K562 (cell line): Measurements from ENCODE around the gene KIR3DL2. TPM values are rescaled to one million over a fixed set of nuclear protein-coding genes. Genes with fewer than 3 reads are reported as not detected.

ENCODE experiments used
- ATAC-seq: fragments of 200-7000 bp; cut with Tn5 transposase; 3 replicates; pipeline ENCODE4 v1.9.1; 2020; ENCODE audit warnings: moderate library complexity
- BruUV-seq: library from RNA; stranded (reverse); fragments of 400-500 nt; replicated peaks from 2 replicates; lab custom pipeline; 2021; lab: Mats Ljungman, UMichigan
- CTCF ChIA-PET: fragments of 300-600 bp; formaldehyde crosslinking; extraction: SDS; loops from one replicate; lab custom pipeline; 2021; ENCODE audit warnings: low intra/inter-chr PET ratio; lab: Yijun Ruan, JAX
- POLR2A ChIA-PET: fragments of 300-600, 350-650 bp; sonication (Branson Sonifier 250); formaldehyde crosslinking; extraction: SDS; loops from one replicate; lab custom pipeline; 2021; ENCODE audit warnings: antibody characterized with exemption, inconsistent platforms; lab: Yijun Ruan, JAX
- DNase-seq, 4 experiments: peaks; one replicate each; pipeline versions ENCODE4 v3.0.0 to v3.0.0-alpha.2; 2011 to 2018; ENCODE audit warnings: low spot score in 3 of 4, mixed read lengths in 3 of 4; ENCODE audit errors: extremely low read depth in 1 of 4
- FAIRE-seq: peaks from 2 replicates; lab custom pipeline; 2011; peaks lifted over from hg19 to GRCh38; lab: Jason Lieb, UNC
- H2AFZ ChIP-seq: 2 replicates; pipeline ENCODE4 v1.6.0; 2011; ENCODE audit warnings: low read depth, low read length, control low read depth, inconsistent platforms
- H3K27ac ChIP-seq: fragments of 200-600 bp; 3 replicates; pipeline ENCODE4 v1.8.0; 2011; ENCODE audit warnings: low read depth, mild to moderate bottlenecking, control low read depth, inconsistent platforms, low read length, moderate library complexity, mixed read lengths; ENCODE audit errors: extremely low read depth
- H3K27me3 ChIP-seq, 2 experiments: fragments of 300-600 bp in 1 of 2; 2 replicates in 1 of 2; 3 replicates in 1 of 2; pipeline versions ENCODE4 v1.6.0 to v1.8.0; 2011; ENCODE audit warnings: inconsistent platforms in 2 of 2, low read length in 2 of 2, mild to moderate bottlenecking in 1 of 2, mixed read lengths in 1 of 2, moderate library complexity in 1 of 2; ENCODE audit not compliant: control insufficient read depth in 2 of 2, insufficient read depth in 2 of 2
- H3K36me3 ChIP-seq: fragments of 300-600 bp; 3 replicates; pipeline ENCODE4 v1.8.0; 2011; ENCODE audit warnings: mild to moderate bottlenecking, low read length, inconsistent platforms; ENCODE audit not compliant: control insufficient read depth, insufficient read depth
- H3K4me1 ChIP-seq, 2 experiments: fragments of 200-600 bp in 1 of 2; replicated peaks in 1 of 2; 2 replicates in 1 of 2; 3 replicates in 1 of 2; pipeline versions ENCODE4 v1.5.1 to v1.8.0; 2011; ENCODE audit warnings: inconsistent platforms in 2 of 2, low read length in 2 of 2, mild to moderate bottlenecking in 1 of 2, mixed read lengths in 1 of 2, moderate library complexity in 1 of 2; ENCODE audit not compliant: control insufficient read depth in 2 of 2, insufficient read depth in 2 of 2
- H3K4me2 ChIP-seq: 2 replicates; pipeline ENCODE4 v1.6.1; 2011; ENCODE audit warnings: low read length, control low read depth, inconsistent platforms, mixed read lengths; ENCODE audit not compliant: insufficient read depth
- H3K4me3 ChIP-seq: fragments of 200-600 bp; sonication (generic), shearing (Covaris generic); 2 replicates; pipeline ENCODE4 v1.5.1; 2016; ENCODE audit warnings: control low read depth, inconsistent platforms
- H3K79me2 ChIP-seq: fragments of 200-600 bp; 3 replicates; pipeline ENCODE4 v1.8.0; 2011; ENCODE audit warnings: low read length, inconsistent platforms; ENCODE audit not compliant: control insufficient read depth, insufficient read depth
- H3K9ac ChIP-seq, 2 experiments: 2 replicates each; pipeline versions ENCODE4 v1.6.0 to v1.6.1; 2011; ENCODE audit warnings: low read depth in 2 of 2, low read length in 2 of 2, control low read depth in 1 of 2, inconsistent platforms in 1 of 2, mild to moderate bottlenecking in 1 of 2, mixed read lengths in 1 of 2; ENCODE audit not compliant: insufficient read depth in 1 of 2
- H3K9me1 ChIP-seq: one replicate; pipeline ENCODE4 v1.6.0; 2011; ENCODE audit warnings: inconsistent platforms, mild to moderate bottlenecking, low read length, moderate library complexity; ENCODE audit not compliant: control insufficient read depth, insufficient read depth
- H3K9me3 ChIP-seq: replicated peaks from 2 replicates; pipeline ENCODE4 v1.5.1; 2011; ENCODE audit warnings: low read depth, low read length, inconsistent platforms; ENCODE audit not compliant: control insufficient read depth, insufficient read depth
- H4K20me1 ChIP-seq: replicated peaks from 2 replicates; pipeline ENCODE4 v1.6.1; 2011; ENCODE audit warnings: low read length, inconsistent platforms, mixed read lengths; ENCODE audit not compliant: control insufficient read depth, insufficient read depth
- ZNF311 ChIP-seq: fragments of 250-450 bp; sonication (Bioruptor Pico); IDR thresholded peaks from 2 replicates; pipeline ENCODE4 v1.4.0; 2020; ENCODE audit warnings: mild to moderate bottlenecking, moderate library complexity
- WGBS: fragments of 100-300 bp; shearing (Covaris generic); methylation state at CpG from one replicate; pipeline ENCODE4 v1.1.6; 2016; ENCODE audit warnings: low coverage, mixed read lengths; ENCODE audit not compliant: insufficient coverage; ENCODE audit errors: missing lambda C conversion rate; 5-methylcytosine and 5-hydroxymethylcytosine counted together
- in situ Hi-C: fragments of 300-500 bp; cut with MboI; formaldehyde crosslinking; loops from 4 replicates; pipeline ENCODE4 v1.15.0; 2018; ENCODE audit warnings: inconsistent platforms, mixed read lengths
- intact Hi-C: fragments of 100-400 bp; cut with micrococcal nuclease; formaldehyde crosslinking; loops from 2 replicates; pipeline ENCODE4 v1.14.2; 2022
- polyA plus RNA-seq, 8 experiments: library from polyadenylated mRNA; depleted of rRNA in 4 of 8; stranded (reverse) in 5 of 8; unstranded in 3 of 8; fragments of >200 nt; fragmentation: Nextera tagmentation in 2 of 8; fragmentation: Illumina TruSeq in 1 of 8; extraction: Ambion mirVana in 2 of 8; extraction: Trizol in 1 of 8; gene quantifications; 2 replicates each; pipeline versions ENCODE4 v1.2.1 to v1.2.3, GENCODE V29; 2011 to 2014; ENCODE audit warnings: inconsistent platforms in 1 of 8, missing spikeins in 1 of 8
- total RNA-seq, 7 experiments: library from RNA; depleted of rRNA in 6 of 7; stranded (reverse); fragments of >200 nt in 6 of 7; fragmentation: Illumina TruSeq in 2 of 7; extraction: Trizol in 2 of 7; gene quantifications; 2 replicates each; pipeline versions ENCODE4 v1.2.1 to v1.2.3, GENCODE V29; 2011 to 2021; ENCODE audit warnings: low replicate concordance in 1 of 7
- TF ChIP-seq, protein P1 (sequence below): fragments of 450-650 bp; IDR thresholded peaks from 2 replicates; pipeline ENCODE4 v1.6.1; 2018; ENCODE audit not compliant: partially characterized antibody

The KIR3DL2 gene
- total and polyA plus RNA-seq, 9 of the 15 experiments (the other 6 are each of a cell fraction or from before 2014, with no cell fraction given) = not detected

DNA sequence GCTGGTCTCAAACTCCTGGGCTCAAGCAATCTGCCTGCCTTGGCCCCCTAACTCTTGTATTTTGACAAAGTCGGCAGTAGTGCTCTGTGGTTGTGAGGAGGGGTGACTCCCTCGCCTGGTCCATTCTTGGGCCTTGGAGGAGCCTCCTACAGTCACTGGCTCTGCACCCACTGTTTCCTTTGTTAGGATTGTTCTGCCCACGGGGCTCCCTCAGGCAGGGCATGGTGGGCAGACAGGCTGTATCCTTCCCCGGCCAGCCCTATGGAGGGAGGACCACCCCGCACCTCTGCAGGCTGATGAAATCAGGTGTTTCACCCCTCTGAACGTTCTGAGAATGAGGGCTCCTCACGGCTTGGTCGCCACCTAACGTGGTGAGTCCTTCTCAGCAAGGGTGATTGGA, 33.0 kb downstream of the KIR3DL2 start:
- no peak overlapping the region for H3K27ac ChIP-seq
- no peak for DNase-seq
- H3K36me3 ChIP-seq = no peaks in the 10 kb centered on the region
- ATAC-seq = no peak
- peak overlapping the region; percentile 62; the same call in 1 of the 2 replicates for H2AFZ ChIP-seq
- no TSS peak for BruUV-seq
- peaks cover 0 to 15% of the 10 kb centered on the region in 2 experiments; a peak in 3 of 5 replicates for H3K4me1 ChIP-seq
- intact Hi-C loops (loop anchor here (10.0 kb wide), 2 partner anchors 162 to 208 kb away; no protein-coding TSS in a partner anchor), in situ Hi-C loops (loop anchor here (5.0 kb wide), 1 partner anchor 39 kb away; no protein-coding TSS in a partner anchor)
- WGBS = 45% methylated on average over 9 of the region's 9 CpGs
- ChIA-PET POLR2A (interaction anchor here (0.6 kb wide), 1 partner anchor 506 kb away, joined by 3 read pairs; no protein-coding TSS in a partner anchor), CTCF (interaction anchor here (0.6 to 1.7 kb wide), 3 partner anchors 37 to 380 kb away, joined by 3 to 5 read pairs (median 3); no protein-coding TSS in a partner anchor)
- no peaks in the 10 kb centered on the region for H4K20me1 ChIP-seq
- H3K4me3 ChIP-seq = no peak overlapping the region
- no peak for FAIRE-seq
- TF ChIP-seq, protein P1, sequence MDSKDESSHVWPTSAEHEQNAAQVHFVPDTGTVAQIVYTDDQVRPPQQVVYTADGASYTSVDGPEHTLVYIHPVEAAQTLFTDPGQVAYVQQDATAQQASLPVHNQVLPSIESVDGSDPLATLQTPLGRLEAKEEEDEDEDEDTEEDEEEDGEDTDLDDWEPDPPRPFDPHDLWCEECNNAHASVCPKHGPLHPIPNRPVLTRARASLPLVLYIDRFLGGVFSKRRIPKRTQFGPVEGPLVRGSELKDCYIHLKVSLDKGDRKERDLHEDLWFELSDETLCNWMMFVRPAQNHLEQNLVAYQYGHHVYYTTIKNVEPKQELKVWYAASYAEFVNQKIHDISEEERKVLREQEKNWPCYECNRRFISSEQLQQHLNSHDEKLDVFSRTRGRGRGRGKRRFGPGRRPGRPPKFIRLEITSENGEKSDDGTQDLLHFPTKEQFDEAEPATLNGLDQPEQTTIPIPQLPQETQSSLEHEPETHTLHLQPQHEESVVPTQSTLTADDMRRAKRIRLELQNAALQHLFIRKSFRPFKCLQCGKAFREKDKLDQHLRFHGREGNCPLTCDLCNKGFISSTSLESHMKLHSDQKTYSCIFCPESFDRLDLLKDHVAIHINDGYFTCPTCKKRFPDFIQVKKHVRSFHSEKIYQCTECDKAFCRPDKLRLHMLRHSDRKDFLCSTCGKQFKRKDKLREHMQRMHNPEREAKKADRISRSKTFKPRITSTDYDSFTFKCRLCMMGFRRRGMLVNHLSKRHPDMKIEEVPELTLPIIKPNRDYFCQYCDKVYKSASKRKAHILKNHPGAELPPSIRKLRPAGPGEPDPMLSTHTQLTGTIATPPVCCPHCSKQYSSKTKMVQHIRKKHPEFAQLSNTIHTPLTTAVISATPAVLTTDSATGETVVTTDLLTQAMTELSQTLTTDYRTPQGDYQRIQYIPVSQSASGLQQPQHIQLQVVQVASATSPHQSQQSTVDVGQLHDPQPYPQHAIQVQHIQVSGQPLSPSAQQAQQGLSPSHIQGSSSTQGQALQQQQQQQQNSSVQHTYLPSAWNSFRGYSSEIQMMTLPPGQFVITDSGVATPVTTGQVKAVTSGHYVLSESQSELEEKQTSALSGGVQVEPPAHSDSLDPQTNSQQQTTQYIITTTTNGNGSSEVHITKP = peak; percentile 92
- TF ChIP-seq ZNF311 (CRISPR knock-in tag) = no peak
- TF ChIP-seq, all 486 proteins: peak for 1
- Histone ChIP-seq H3K79me2 (no peaks in the 10 kb centered on the region), H3K9me1 (no peaks in the 10 kb centered on the region), H3K27me3 (peaks cover 5 to 15% of the 10 kb centered on the region in 2 experiments), H3K9ac (no peak overlapping the region), H3K4me2 (no peak overlapping the region), H3K9me3 (no peaks in the 10 kb centered on the region)
